HG02943 (cell line): Measurements from ENCODE around the gene CYFIP2.
"Not testable (repeated sequence)": the region's sequence is repeated elsewhere in the genome, so short reads cannot be mapped to it uniquely, and the experiment has no call there.

Experiments
- ATAC-seq: cut with Tn5 transposase; IDR thresholded peaks from one replicate; pipeline ENCODE4 v1.9.1; 2021; ENCODE audit warnings: mild to moderate bottlenecking, low read depth, moderate library complexity; ENCODE audit not compliant: unreplicated experiment

The CYFIP2 gene

GRCh38 chr5:157384971-157385709 lies 119.2 kb downstream of the CYFIP2 start:
- ATAC-seq: no peak

GRCh38 chr5:157387041-157387563 lies 121.2 kb downstream of the CYFIP2 start:
- ATAC-seq: no peak

DNA sequence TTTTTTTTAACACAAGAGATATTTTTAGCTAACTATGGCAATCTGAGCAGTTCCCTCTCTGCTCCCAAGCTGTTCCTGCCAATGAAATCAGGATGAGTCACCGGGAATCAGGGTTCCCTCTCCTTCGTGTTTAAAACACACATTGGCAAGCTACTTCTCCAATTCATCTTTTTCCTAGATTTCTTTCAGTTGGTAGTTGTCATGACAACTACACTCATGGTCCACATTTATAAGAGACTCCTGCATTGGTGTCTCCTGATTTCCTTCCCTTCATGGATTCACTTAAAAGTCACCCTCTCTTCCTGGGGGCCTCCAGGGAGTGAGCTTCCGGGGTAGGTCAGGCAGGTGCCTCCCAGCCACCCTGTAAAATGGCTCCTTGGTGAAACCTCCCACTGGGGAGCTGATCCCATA lies 121.8 kb downstream of the CYFIP2 start:
- ATAC-seq: no peak

- ATAC-seq: no peak
Measured at GRCh38 chr5:157388111-157388710, 122.3 kb downstream of the CYFIP2 start.

GRCh38 chr5:157389103-157389502 lies 123.2 kb downstream of the CYFIP2 start:
- ATAC-seq: no peak

DNA sequence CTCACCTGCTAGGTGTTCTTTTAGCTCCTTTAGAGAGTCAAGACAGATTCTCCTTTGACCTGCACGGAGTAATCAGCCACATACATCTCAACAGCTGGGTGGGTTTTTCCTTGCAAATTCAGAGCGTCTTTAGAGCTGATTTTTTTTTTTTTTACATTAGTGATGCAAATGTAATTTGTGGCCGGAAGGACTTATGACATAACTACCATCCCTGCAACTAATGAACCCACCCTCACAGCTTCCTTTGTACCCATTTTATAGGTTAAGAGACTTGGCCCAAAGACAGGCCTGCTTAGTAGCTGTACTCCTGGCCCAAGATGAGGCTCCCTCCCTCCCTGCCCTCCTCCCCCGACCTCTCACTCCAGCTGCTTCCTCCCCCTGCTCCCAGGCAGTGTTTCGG lies 124.2 kb downstream of the CYFIP2 start:
- ATAC-seq: no peak

- no peak for ATAC-seq
Measured at GRCh38 chr5:157390551-157391297, 124.8 kb downstream of the CYFIP2 start.

GRCh38 chr5:157398305-157398704 lies 132.4 kb downstream of the CYFIP2 start:
- no peak for ATAC-seq

- no peak for ATAC-seq
Measured at GRCh38 chr5:157400741-157401495, 135.0 kb downstream of the CYFIP2 start.

GRCh38 chr5:157415838-157416237 lies 149.9 kb downstream of the CYFIP2 start:
- no peak for ATAC-seq

DNA sequence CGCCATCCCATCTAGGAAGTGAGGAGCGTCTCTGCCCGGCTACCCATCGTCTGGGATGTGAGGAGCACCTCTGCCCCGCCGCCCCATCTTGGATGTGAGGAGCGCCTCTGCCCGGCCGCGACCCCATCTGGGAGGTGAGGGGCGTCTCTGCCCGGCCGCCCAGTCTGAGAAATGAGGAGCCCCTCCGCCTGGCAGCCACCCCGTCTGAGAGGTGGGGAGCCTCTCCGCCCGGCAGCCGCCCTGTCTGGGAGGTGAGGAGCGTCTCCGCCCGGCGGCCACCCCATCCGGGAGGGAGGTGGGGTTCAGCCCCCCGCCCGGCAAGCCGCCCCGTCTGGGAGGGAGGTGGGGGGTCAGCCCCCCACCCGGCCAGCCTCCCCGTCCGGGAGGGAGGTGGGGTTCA lies 153.6 kb downstream of the CYFIP2 start:
- not testable (repeated sequence) for ATAC-seq

DNA sequence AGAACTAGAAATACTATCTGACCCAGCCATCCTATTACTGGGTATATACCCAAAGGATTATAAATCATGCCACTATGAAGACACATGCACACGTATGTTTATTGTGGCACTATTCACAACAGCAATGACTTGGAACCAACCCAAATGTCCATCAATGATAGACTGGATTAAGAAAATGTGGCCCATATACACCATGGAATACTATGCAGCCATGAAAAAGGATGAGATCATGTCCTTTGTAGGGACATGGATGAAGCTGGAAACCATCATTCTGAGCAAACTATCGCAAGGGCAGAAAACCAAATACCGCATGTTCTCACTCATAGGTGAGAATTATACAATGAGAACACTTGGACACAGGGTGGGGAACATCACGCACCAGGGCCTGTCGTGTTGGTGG lies 164.0 kb downstream of the CYFIP2 start:
- ATAC-seq: not testable (repeated sequence)

DNA sequence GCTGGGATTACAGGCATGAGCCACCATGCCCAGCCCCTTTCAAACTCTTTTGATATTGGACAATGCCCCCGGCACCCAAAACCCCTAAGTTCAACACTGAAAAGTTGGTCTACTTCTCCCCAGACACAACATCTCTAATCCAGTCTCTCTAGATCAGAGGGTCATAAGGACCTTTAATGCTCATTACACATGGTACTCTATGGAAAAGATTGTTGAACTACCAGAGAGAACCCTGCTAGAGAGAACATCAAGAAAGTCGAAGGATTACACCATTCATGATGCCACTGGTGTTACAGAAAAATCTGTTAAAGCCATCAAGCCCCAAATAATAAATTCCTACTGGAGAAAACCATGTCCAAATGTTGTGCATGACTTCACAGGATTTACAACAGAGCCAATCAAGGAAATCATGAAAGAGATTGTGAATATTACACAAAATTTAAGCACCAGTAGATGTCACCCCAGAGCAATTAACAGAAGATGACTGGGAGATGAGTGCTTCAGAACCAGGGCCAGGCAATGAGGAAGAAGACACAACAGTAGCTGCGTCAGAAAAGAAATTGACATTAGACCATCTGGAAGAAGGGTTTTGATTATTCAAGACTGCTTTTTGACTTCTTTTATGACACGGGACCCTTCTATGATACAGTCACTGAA lies 165.7 kb downstream of the CYFIP2 start:
- no peak for ATAC-seq

DNA sequence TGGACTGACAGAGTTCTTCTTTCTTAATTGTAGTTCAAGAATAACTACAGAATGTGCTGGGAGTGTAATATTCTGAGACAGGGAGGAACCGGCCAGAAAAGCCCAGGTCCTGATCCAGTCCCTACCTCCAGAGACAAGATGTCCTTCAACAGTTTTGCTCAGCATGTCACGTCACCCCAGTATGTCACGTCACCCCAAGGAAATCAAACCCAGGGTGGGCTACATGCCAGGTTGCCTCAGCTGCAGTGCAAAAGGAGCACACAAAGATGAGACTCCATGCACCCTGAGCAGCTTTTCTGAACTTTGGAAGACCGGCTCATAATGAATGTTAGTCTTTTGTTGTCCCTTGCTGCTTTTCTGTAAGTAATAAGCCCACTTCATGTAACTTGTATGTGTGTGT lies 168.2 kb downstream of the CYFIP2 start:
- ATAC-seq: no peak

DNA sequence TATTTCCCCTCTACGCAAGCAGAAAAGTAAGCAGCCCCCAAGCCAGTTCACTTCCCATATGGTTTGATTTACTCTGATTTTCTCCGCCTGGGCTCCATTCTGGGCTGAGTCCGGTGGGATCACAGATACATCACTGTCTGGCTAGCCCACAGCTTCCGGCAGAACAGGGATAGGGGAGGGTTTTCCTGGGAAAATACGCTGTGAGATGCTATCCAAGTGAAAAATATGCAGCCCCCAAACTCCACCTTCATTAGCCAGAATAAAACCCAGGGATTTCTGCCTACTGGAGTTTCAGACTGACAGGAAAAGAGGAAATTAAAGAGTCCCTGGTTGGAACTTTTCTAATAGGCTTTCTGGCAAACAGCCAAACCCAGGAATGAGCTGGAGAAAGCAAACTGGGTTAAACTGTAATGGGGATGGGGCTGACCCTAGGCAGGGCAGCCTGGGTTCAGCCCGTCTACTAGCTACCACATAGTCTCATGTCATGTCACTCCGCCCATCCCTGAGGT lies 177.2 kb downstream of the CYFIP2 start:
- ATAC-seq: no peak

DNA sequence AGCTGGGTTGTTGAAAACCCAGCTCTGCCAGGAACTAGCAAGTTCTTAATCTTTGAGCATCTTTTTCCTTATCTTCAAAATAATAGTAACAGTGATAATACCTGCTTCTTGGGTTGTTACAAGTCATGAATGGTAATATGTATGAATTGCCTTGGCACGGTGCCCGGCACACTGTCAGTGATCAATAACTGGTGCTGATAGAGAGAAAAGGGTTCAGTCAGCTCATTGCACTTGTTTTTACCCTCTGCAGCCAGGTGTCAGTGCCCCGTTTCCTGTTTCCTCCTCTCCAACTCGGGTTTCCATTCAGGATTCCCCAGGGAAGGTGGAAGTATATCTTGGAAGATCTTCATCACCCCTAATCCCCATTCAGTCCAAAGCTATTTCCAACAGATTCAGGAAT lies 178.3 kb downstream of the CYFIP2 start:
- no peak for ATAC-seq
